Measurements from ENCODE around the gene FBXL7. TPM values are rescaled to one million over a fixed set of nuclear protein-coding genes. Genes with fewer than 3 reads are reported as not detected.

FBXL7 gene
- total and polyA plus RNA-seq, 2 of the 8 experiments (the other 6 are each of a cell fraction or from before 2014, with no cell fraction given): 17.7 to 17.8 TPM

DNA sequence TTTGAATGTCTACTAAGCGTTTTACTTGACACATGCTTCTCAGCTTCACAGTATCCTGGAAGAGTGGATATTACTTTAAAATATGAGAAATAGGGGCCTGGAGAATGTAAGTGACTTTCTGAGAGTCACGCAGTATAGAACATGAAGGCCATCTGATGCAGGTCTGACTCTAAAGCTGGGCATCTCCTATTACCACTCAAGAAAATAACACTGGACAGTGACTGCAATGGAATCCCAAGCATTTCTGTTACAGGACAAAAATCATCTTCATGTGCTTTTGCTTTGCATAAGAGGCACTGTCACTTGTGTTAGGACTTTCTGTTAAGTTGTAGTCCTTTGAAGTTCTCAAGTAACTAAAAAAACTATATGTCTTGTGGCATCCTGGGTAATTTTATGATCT is 335.5 kb downstream of the FBXL7 start:
- no peak overlapping the region for H2BK15ac ChIP-seq (ENCODE audit: low read length)
- no peak overlapping the region for H3K9ac ChIP-seq (replicated peaks in 1 of 4; ENCODE audit: extremely low read depth in 1 of 4, low read depth in 3 of 4, low read length in 3 of 4)
- H3K56ac ChIP-seq (replicated peaks; ENCODE audit: insufficient read length, low read depth, low read length): no peak overlapping the region
- H2BK12ac ChIP-seq (ENCODE audit: low read depth, low read length): no peak overlapping the region
- TF ChIP-seq RFX5 (IDR thresholded peaks at IDR 0.05; ENCODE audit: borderline replicate concordance, low read depth, low read length): no peak
- no peak for TF ChIP-seq CREB1 (IDR thresholded peaks at IDR 0.05)
- TF ChIP-seq SP2 (IDR thresholded peaks at IDR 0.05; ENCODE audit: low read length): no peak
- no peak for TF ChIP-seq KDM5A (IDR thresholded peaks at IDR 0.05; ENCODE audit: low read length)
- TF ChIP-seq, protein P1, sequence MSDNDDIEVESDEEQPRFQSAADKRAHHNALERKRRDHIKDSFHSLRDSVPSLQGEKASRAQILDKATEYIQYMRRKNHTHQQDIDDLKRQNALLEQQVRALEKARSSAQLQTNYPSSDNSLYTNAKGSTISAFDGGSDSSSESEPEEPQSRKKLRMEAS (IDR thresholded peaks at IDR 0.05): no peak
- TF ChIP-seq RNF2 (IDR thresholded peaks at IDR 0.05; ENCODE audit: borderline replicate concordance, low read depth, low read length, missing control alignments, poor library complexity, severe bottlenecking): no peak
- H3K23me2 ChIP-seq (ENCODE audit: low read depth, low read length): no peaks in the 10 kb centered on the region
- no peak overlapping the region for H4K8ac ChIP-seq (ENCODE audit: extremely low read depth, insufficient read depth, low read length)
- H3K79me2 ChIP-seq (ENCODE audit: control insufficient read depth in 1 of 2, insufficient read depth in 2 of 2, low read length in 2 of 2): no peaks in the 10 kb centered on the region
- no peak overlapping the region for H2AK5ac ChIP-seq (ENCODE audit: low read depth, low read length)
- H4K5ac ChIP-seq (ENCODE audit: insufficient read length, low read depth, low read length): no peak overlapping the region
- H2BK20ac ChIP-seq (ENCODE audit: low read length): no peak overlapping the region
- 89% methylated on average over 2 of the region's 2 CpGs; no CpG with 5 or more reads in 1 of the 2 experiments for WGBS, 2 experiments (ENCODE audit: extremely low coverage in 1 of 2, insufficient coverage in 1 of 2, insufficient read length in 1 of 2, insufficient replicate concordance in 2 of 2, low coverage in 1 of 2, low lambda C conversion rate in 2 of 2, missing lambda C conversion rate in 1 of 2)
- H3K36me3 ChIP-seq (ENCODE audit: control insufficient read depth in 2 of 4, insufficient read depth in 4 of 4, low read length in 3 of 4): no peaks in the 10 kb centered on the region
- no peaks in the 10 kb centered on the region for H3K27me3 ChIP-seq (replicated peaks in 1 of 4; ENCODE audit: control insufficient read depth in 3 of 4, extremely low read depth in 1 of 4, insufficient read depth in 3 of 4, low read length in 3 of 4)
- H3K27ac ChIP-seq (ENCODE audit: low read depth, low read length): no peak overlapping the region
- H2BK5ac ChIP-seq (ENCODE audit: low read depth, low read length): no peak overlapping the region
- no peak overlapping the region for H4K91ac ChIP-seq (replicated peaks; ENCODE audit: insufficient read length, low read length)
- no peaks in the 10 kb centered on the region for H4K20me1 ChIP-seq (replicated peaks in 1 of 2; ENCODE audit: control insufficient read depth in 1 of 2, insufficient read depth in 2 of 2, low read length in 2 of 2)
- H2BK120ac ChIP-seq (replicated peaks; ENCODE audit: low read depth, low read length): no peak overlapping the region
- DNase-seq (ENCODE audit: low read depth in 1 of 2, low spot score in 2 of 2): no peak
- no peak overlapping the region for H3K4ac ChIP-seq (replicated peaks; ENCODE audit: insufficient read length, low read depth, low read length)
- H3K23ac ChIP-seq (ENCODE audit: insufficient read length): no peak overlapping the region
- no peak overlapping the region for H3K4me3 ChIP-seq (ENCODE audit: extremely low read depth in 1 of 4, insufficient read depth in 2 of 4, low read depth in 3 of 4, low read length in 4 of 4)
- peaks cover 0 to 2% (median 0%) of the 10 kb centered on the region in 4 experiments; a peak in 2 of 7 replicates for H3K4me1 ChIP-seq (replicated peaks in 1 of 4; ENCODE audit: control insufficient read depth in 3 of 4, insufficient read depth in 4 of 4, low read length in 3 of 4)
- no peak overlapping the region for H3K14ac ChIP-seq (ENCODE audit: insufficient read length)
- ChIA-PET CTCF (ENCODE audit: partially characterized antibody) (interaction anchor here (1.7 kb wide), 1 partner anchor 10 kb away, joined by 7 read pairs; no protein-coding TSS in a partner anchor), POLR2A (ENCODE audit: partially characterized antibody) (no interaction called here)
- H3K18ac ChIP-seq (ENCODE audit: extremely low read depth, low read length): no peak overlapping the region
- H3K79me1 ChIP-seq (ENCODE audit: low read depth, low read length): no peaks in the 10 kb centered on the region
- H3K4me2 ChIP-seq (ENCODE audit: insufficient read depth in 1 of 2, low read depth in 2 of 2, low read length in 2 of 2): no peak overlapping the region
- H2AFZ ChIP-seq (ENCODE audit: low read length): no peak overlapping the region
- peaks cover 0 to 2% of the 10 kb centered on the region in 2 experiments; a peak in 1 of 4 replicates for H3K9me3 ChIP-seq (ENCODE audit: insufficient read depth in 2 of 2, low read depth in 1 of 2, low read length in 1 of 2)
- FAIRE-seq: no peak

Data from H1 (cell line).